Panc1 (cell line): ENCODE results near the gene SUCO. TPM values are rescaled to one million over a fixed set of nuclear protein-coding genes. Genes with fewer than 3 reads are reported as not detected.

Source experiments
- ATAC-seq: fragments of 200-7000 bp; cut with Tn5 transposase; 2 replicates; pipeline ENCODE4 v1.9.1; 2020; ENCODE audit warnings: mild to moderate bottlenecking, moderate library complexity
- BruUV-seq: library from RNA; stranded (reverse); fragments of 400-500 nt; replicated peaks from 2 replicates; lab custom pipeline; 2021; lab: Mats Ljungman, UMichigan
- CTCF ChIA-PET: fragments of 300-600 bp; sonication (Branson Sonifier 250); formaldehyde crosslinking; loops from one replicate; lab custom pipeline; 2022; ENCODE audit warnings: antibody characterized with exemption; lab: Charles Lee
- POLR2A ChIA-PET: fragments of 300-600 bp; sonication (Branson Sonifier 250); formaldehyde crosslinking; loops from one replicate; lab custom pipeline; 2022; ENCODE audit warnings: antibody characterized with exemption; lab: Charles Lee
- DNase-seq: peaks from one replicate; pipeline ENCODE4 v3.0.0-alpha.2; 2010; ENCODE audit warnings: low read depth, low spot score
- H3K27ac ChIP-seq: 2 replicates; pipeline ENCODE4 v1.5.1; 2011; ENCODE audit warnings: mild to moderate bottlenecking, low read length, inconsistent platforms
- H3K27me3 ChIP-seq: fragments of 200-500 bp; sonication (Bioruptor generic); 2 replicates; pipeline ENCODE4 v1.6.0; 2014; ENCODE audit warnings: low read length, inconsistent platforms; ENCODE audit not compliant: control insufficient read depth, insufficient read depth
- H3K36me3 ChIP-seq: fragments of 200-500 bp; sonication (Bioruptor generic); 2 replicates; pipeline ENCODE4 v1.5.1; 2014; ENCODE audit warnings: inconsistent platforms, mild to moderate bottlenecking, low read length, moderate library complexity; ENCODE audit not compliant: control insufficient read depth, insufficient read depth
- H3K4me1 ChIP-seq: 2 replicates; pipeline ENCODE4 v1.5.1; 2011; ENCODE audit warnings: inconsistent platforms, mild to moderate bottlenecking, low read length, moderate library complexity; ENCODE audit not compliant: control insufficient read depth, insufficient read depth
- H3K4me3 ChIP-seq, 2 experiments: 2 replicates each; pipeline ENCODE4 v1.5.1; 2011 to 2012; ENCODE audit warnings: low read depth in 2 of 2, low read length in 2 of 2, mild to moderate bottlenecking in 2 of 2, inconsistent platforms in 1 of 2, moderate library complexity in 1 of 2
- H3K9me3 ChIP-seq: fragments of 200-500 bp; sonication (Bioruptor generic); 2 replicates; pipeline ENCODE4 v1.5.1; 2014; ENCODE audit warnings: low read depth, mild to moderate bottlenecking, inconsistent platforms, low read length, moderate library complexity; ENCODE audit not compliant: control insufficient read depth, insufficient read depth
- CTCF ChIP-seq: fragments of 450-650 bp; IDR thresholded peaks from 2 replicates; pipeline ENCODE4 v1.5.1; 2017; ENCODE audit warnings: mild to moderate bottlenecking
- POLR2AphosphoS5 ChIP-seq: IDR thresholded peaks from 2 replicates; pipeline ENCODE4 v1.6.1; 2012; ENCODE audit warnings: mild to moderate bottlenecking, low read depth, low read length, moderate library complexity
- SIN3A ChIP-seq: IDR thresholded peaks from 2 replicates; pipeline ENCODE4 v1.6.1; 2012; ENCODE audit warnings: low read depth, mild to moderate bottlenecking, low read length, moderate library complexity, borderline replicate concordance; ENCODE audit not compliant: insufficient read depth
- TCF7L2 ChIP-seq: IDR thresholded peaks from 2 replicates; pipeline ENCODE4 v1.6.1; 2011; ENCODE audit warnings: mild to moderate bottlenecking, low read depth, low read length, inconsistent platforms
- in situ Hi-C: cut with HindIII; loops from 2 replicates; pipeline ENCODE4 v1.10.0; 2016; ENCODE audit warnings: low sequenced_read_pairs, low pct_unique_long_range_greater_than_20kb
- intact Hi-C: fragments of 100-400 bp; cut with micrococcal nuclease; formaldehyde crosslinking; loops from one replicate; pipeline ENCODE4 v1.10.0; 2022; ENCODE audit not compliant: unreplicated experiment
- total RNA-seq: library from RNA; stranded (reverse); gene quantifications from one replicate; pipeline ENCODE4 v1.2.1, GENCODE V29; 2021; ENCODE audit not compliant: unreplicated experiment
- TF ChIP-seq, protein P1 (sequence below), 2 experiments: IDR thresholded peaks; 2 replicates each; pipeline ENCODE4 v1.6.1; 2011 to 2012; ENCODE audit warnings: low read depth in 2 of 2, control low read depth in 1 of 2, low read length in 1 of 2, mild to moderate bottlenecking in 1 of 2, moderate library complexity in 1 of 2; ENCODE audit not compliant: insufficient read depth in 1 of 2

SUCO gene
- total RNA-seq, 1 experiment from 2014 or later, result 31.3 TPM

- no peak for DNase-seq
- H3K9me3 ChIP-seq, result no peaks in the 10 kb centered on the region; the same call in 1 of the 2 replicates
- ATAC-seq, result no peak
- TF ChIP-seq POLR2AphosphoS5 (no peak), SIN3A (no peak), CTCF (no peak), TCF7L2 (no peak)
- TF ChIP-seq, protein P1, sequence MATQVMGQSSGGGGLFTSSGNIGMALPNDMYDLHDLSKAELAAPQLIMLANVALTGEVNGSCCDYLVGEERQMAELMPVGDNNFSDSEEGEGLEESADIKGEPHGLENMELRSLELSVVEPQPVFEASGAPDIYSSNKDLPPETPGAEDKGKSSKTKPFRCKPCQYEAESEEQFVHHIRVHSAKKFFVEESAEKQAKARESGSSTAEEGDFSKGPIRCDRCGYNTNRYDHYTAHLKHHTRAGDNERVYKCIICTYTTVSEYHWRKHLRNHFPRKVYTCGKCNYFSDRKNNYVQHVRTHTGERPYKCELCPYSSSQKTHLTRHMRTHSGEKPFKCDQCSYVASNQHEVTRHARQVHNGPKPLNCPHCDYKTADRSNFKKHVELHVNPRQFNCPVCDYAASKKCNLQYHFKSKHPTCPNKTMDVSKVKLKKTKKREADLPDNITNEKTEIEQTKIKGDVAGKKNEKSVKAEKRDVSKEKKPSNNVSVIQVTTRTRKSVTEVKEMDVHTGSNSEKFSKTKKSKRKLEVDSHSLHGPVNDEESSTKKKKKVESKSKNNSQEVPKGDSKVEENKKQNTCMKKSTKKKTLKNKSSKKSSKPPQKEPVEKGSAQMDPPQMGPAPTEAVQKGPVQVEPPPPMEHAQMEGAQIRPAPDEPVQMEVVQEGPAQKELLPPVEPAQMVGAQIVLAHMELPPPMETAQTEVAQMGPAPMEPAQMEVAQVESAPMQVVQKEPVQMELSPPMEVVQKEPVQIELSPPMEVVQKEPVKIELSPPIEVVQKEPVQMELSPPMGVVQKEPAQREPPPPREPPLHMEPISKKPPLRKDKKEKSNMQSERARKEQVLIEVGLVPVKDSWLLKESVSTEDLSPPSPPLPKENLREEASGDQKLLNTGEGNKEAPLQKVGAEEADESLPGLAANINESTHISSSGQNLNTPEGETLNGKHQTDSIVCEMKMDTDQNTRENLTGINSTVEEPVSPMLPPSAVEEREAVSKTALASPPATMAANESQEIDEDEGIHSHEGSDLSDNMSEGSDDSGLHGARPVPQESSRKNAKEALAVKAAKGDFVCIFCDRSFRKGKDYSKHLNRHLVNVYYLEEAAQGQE (IDR thresholded peaks at IDR 0.05; ENCODE audit: insufficient read depth in 1 of 2, low read depth in 2 of 2, low read length in 1 of 2), result no peak
- ChIA-PET CTCF (no interaction called here), POLR2A (interaction anchor here (0.7 kb wide), 1 partner anchor 1096 kb away, joined by 11 read pairs; no protein-coding TSS in a partner anchor)
- no peak overlapping the region for H3K27ac ChIP-seq
- H3K4me1 ChIP-seq, result no peaks in the 10 kb centered on the region
- H3K27me3 ChIP-seq, result no peaks in the 10 kb centered on the region
- no peaks in the 10 kb centered on the region for H3K36me3 ChIP-seq
- in situ Hi-C loops, result no loop called here
- BruUV-seq, result no TSS peak
- intact Hi-C loops, result no loop called here
- no peak overlapping the region for H3K4me3 ChIP-seq
Measured at GRCh38 chr1:172629170-172629569, 96.2 kb downstream of the SUCO start.

DNA sequence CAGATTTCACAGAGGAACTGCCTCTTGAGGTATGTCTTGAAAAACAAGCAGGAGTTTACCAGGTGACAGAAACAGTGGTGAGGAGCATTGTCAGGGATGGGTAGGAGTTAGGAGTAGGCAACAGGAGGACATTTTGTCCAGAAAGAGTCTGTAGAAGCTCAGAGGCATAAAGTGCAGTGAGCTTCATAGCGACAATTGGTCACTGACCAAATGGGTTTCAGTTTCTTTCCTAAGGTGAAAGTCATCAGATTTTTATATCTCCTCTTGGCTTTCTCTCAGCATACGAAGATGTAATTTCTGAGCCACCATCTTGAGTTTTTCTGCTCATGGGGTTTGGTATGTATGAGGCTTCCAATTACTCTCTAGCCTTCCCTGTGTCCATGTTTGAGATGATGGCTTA, 96.7 kb downstream of the SUCO start:
- DNase-seq, result no peak
- ATAC-seq, result no peak
- TF ChIP-seq SIN3A (no peak), TCF7L2 (no peak), POLR2AphosphoS5 (no peak), CTCF (no peak)
- TF ChIP-seq, protein P1 (IDR thresholded peaks at IDR 0.05; ENCODE audit: insufficient read depth in 1 of 2, low read depth in 2 of 2, low read length in 1 of 2), result no peak
- Histone ChIP-seq H3K27ac (no peak overlapping the region), H3K36me3 (no peaks in the 10 kb centered on the region), H3K27me3 (no peaks in the 10 kb centered on the region), H3K4me3 (no peak overlapping the region), H3K9me3 (no peaks in the 10 kb centered on the region; the same call in 1 of the 2 replicates), H3K4me1 (no peaks in the 10 kb centered on the region)
- no TSS peak for BruUV-seq
- POLR2A ChIA-PET, result interaction anchor here (0.7 kb wide), 1 partner anchor 1097 kb away, joined by 11 read pairs; no protein-coding TSS in a partner anchor
- in situ Hi-C loops (no loop called here), intact Hi-C loops (no loop called here)
- CTCF ChIA-PET, result no interaction called here
